Measurements from ENCODE around the gene ZNF569. TPM values are rescaled to one million over a fixed set of nuclear protein-coding genes. Genes with fewer than 3 reads are reported as not detected.
"Not testable (repeated sequence)": the region's sequence is repeated elsewhere in the genome, so short reads cannot be mapped to it uniquely, and the experiment has no call there.

Gene ZNF569
- total RNA-seq, 1 experiment from 2014 or later: 0.05 TPM

GRCh38 chr19:37403403-37403802 lies 63.8 kb downstream of the ZNF569 start:
- no peak for DNase-seq (ENCODE audit: low spot score)

GRCh38 chr19:37401078-37401477 lies 66.2 kb downstream of the ZNF569 start:
- no peak for DNase-seq (ENCODE audit: low spot score)

DNA sequence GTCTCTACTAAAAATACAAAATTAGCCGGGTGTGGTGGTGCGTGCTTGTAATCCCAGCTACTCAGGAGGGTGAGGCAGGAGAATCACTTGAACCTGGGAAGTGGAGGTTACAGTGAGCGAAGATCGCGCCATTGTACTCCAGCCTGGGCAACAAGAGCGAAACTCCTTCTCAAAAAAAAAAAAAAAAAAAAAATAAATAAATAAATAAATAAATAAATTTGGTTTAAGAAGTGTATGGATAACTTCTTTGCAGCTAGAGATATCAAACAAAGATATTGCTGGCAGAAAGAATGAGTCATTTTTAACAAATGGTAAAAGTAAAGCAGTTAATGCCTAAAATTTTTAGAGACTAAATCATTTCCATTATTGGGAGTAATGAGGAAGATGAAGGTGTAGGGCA lies 75.8 kb downstream of the ZNF569 start:
- not testable (repeated sequence) for DNase-seq (ENCODE audit: low spot score)

DNA sequence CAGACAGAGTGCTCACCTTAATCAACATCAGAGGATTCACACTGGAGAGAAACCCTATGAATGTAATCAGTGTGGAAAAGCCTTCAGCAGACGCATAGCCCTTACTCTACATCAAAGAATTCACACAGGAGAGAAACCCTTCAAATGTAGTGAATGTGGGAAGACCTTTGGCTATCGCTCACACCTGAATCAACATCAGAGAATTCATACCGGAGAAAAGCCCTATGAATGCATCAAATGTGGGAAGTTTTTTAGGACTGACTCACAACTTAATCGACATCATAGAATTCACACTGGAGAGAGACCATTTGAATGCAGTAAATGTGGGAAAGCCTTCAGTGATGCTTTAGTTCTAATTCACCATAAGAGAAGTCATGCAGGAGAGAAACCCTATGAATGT lies 78.0 kb downstream of the ZNF569 start:
- DNase-seq (ENCODE audit: low spot score): no peak

GRCh38 chr19:37370880-37371661 lies 96.2 kb downstream of the ZNF569 start, which contains the start of gene ZNF527:
Gene ZNF527 (plus strand): TSS chr19:37371099. CDS start chr19:37374199, 3,100 bp downstream.
- DNase-seq (ENCODE audit: low spot score): peak; percentile 97

DNA sequence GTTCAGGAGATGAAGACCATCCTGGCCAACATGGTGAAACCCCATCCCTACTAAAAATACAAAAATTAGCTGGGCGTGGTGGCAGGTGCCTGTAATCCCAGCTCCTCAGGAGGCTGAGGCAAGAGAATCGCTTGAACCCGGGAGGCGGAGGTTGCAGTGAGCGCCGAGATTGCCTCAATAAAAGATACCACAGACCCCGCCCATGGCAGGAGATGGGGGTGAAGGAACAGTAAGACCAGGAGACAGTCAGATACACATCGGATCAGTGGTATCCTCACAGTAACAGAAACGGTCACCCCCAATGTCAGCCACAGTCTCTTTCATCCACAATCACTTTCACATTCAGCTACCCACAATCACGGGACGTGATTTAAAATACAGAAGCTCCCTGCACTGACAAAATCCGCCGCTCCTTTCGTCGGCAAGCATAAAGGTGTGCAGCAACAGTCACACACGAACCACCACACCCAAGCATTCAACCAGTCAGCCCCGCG lies 96.8 kb downstream of the ZNF569 start:
- DNase-seq (ENCODE audit: low spot score): not testable (repeated sequence)

DNA sequence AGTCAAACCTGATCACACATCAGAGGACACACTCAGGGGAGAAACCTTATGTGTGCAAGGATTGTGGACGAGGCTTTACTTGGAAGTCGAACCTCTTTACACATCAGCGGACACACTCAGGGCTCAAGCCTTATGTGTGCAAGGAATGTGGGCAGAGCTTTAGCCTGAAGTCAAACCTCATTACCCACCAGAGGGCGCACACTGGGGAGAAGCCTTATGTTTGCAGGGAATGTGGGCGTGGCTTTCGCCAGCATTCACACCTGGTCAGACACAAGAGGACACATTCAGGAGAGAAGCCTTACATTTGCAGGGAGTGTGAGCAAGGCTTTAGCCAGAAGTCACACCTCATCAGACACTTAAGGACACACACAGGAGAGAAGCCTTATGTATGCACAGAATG lies 104.5 kb downstream of the ZNF569 start:
- peak; percentile 31 for DNase-seq (ENCODE audit: low spot score)

GRCh38 chr19:37361994-37362393 lies 105.2 kb downstream of the ZNF569 start:
- no peak for DNase-seq (ENCODE audit: low spot score)

Other genes with a start within 250 kb of the ZNF569 start
- 2.3 and 3.7 TPM in 2 replicates for gene ZNF383, start 249.2 kb downstream of the ZNF569 start, total RNA-seq (2014; rRNA removed; shearing (Covaris generic))
- 0.28 and 1.4 TPM in 2 replicates for gene ZNF527, start 96.3 kb downstream of the ZNF569 start, total RNA-seq (2014; rRNA removed; shearing (Covaris generic))
- gene ZNF570, start 1.9 kb upstream of the ZNF569 start, total RNA-seq (2014; rRNA removed; shearing (Covaris generic)): under 0.01 and 0.50 TPM in 2 replicates
- gene ZNF793, start 39.5 kb upstream of the ZNF569 start, total RNA-seq (2014; rRNA removed; shearing (Covaris generic)): not detected in 2 replicates
- 0.03 and 0.10 TPM in 2 replicates for gene ZNF571, start 127.3 kb upstream of the ZNF569 start, total RNA-seq (2014; rRNA removed; shearing (Covaris generic))
- 0.03 TPM in 1 of 2 replicates, not detected in the other for gene ZNF540, start 127.4 kb upstream of the ZNF569 start, total RNA-seq (2014; rRNA removed; shearing (Covaris generic))
- not detected in 2 replicates for gene ZFP30, start 188.0 kb upstream of the ZNF569 start, total RNA-seq (2014; rRNA removed; shearing (Covaris generic))